HepG2 (cell line): ENCODE measurements around the gene PCDHGA6. TPM values are rescaled to one million over a fixed set of nuclear protein-coding genes. Genes with fewer than 3 reads are reported as not detected.

Source experiments
- ATAC-seq: fragments of 200-7000 bp; cut with Tn5 transposase; 3 replicates; pipeline ENCODE4 v1.9.1; 2020; ENCODE audit warnings: mild to moderate bottlenecking, moderate library complexity
- BruUV-seq: library from RNA; stranded (reverse); fragments of 400-500 nt; replicated peaks from 2 replicates; lab custom pipeline; 2021; lab: Mats Ljungman, UMichigan
- CTCF ChIA-PET: fragments of 300-600 bp; formaldehyde crosslinking; extraction: SDS; loops from one replicate; lab custom pipeline; 2021; ENCODE audit warnings: low total read pairs, inconsistent platforms, low intra/inter-chr PET ratio; lab: Yijun Ruan, JAX
- POLR2A ChIA-PET: fragments of 350-600 bp; sonication (Branson Sonifier 250); formaldehyde crosslinking; loops from one replicate; lab custom pipeline; 2020; ENCODE audit warnings: antibody characterized with exemption, inconsistent platforms; lab: Yijun Ruan, JAX
- DNase-seq: peaks from one replicate; pipeline ENCODE4 v3.0.0-alpha.2; 2015; ENCODE audit warnings: low spot score
- FAIRE-seq: peaks from 3 replicates; lab custom pipeline; 2011; peaks lifted over from hg19 to GRCh38; lab: Jason Lieb, UNC
- H2AFZ ChIP-seq: one replicate; pipeline ENCODE4 v1.6.1; 2011; ENCODE audit warnings: low read length, inconsistent platforms
- H3K27ac ChIP-seq: fragments of 300-600 bp; 3 replicates; pipeline ENCODE4 v1.8.0; 2011; ENCODE audit warnings: mixed run types, mild to moderate bottlenecking, mixed read lengths, low read length, inconsistent platforms; ENCODE audit not compliant: insufficient read depth; ENCODE audit errors: extremely low read length
- H3K27me3 ChIP-seq, 2 experiments: fragments of 200-600 bp in 1 of 2; 2 replicates in 1 of 2; 3 replicates in 1 of 2; pipeline versions ENCODE4 v1.6.0 to v1.8.0; 2011; ENCODE audit warnings: low read length in 2 of 2, mild to moderate bottlenecking in 2 of 2, moderate library complexity in 2 of 2, inconsistent platforms in 1 of 2; ENCODE audit not compliant: insufficient read depth in 2 of 2, control insufficient read depth in 1 of 2
- H3K36me3 ChIP-seq, 2 experiments: fragments of 200-600 bp in 1 of 2; replicated peaks in 1 of 2; 2 replicates in 1 of 2; 3 replicates in 1 of 2; pipeline versions ENCODE4 v1.5.1 to v1.8.0; 2011; ENCODE audit warnings: low read length in 2 of 2, inconsistent platforms in 1 of 2; ENCODE audit not compliant: insufficient read depth in 2 of 2, control insufficient read depth in 1 of 2
- H3K4me1 ChIP-seq: 2 replicates; pipeline ENCODE4 v1.5.1; 2012; ENCODE audit warnings: low read length, inconsistent platforms; ENCODE audit not compliant: insufficient read depth
- H3K4me2 ChIP-seq: 2 replicates; pipeline ENCODE4 v1.6.0; 2011; ENCODE audit warnings: low read depth, low read length, inconsistent platforms
- H3K4me3 ChIP-seq, 3 experiments: fragments of 200-600 bp in 1 of 3; sonication (generic), shearing (Covaris generic) in 1 of 3; replicated peaks in 1 of 3; 2 replicates each; pipeline ENCODE4 v1.5.1; 2011 to 2016; ENCODE audit warnings: low read length in 3 of 3, inconsistent platforms in 2 of 3, low read depth in 2 of 3, mild to moderate bottlenecking in 2 of 3, control low read depth in 1 of 3, mixed read lengths in 1 of 3; ENCODE audit not compliant: insufficient read depth in 1 of 3
- H3K79me2 ChIP-seq: one replicate; pipeline ENCODE4 v1.6.1; 2011; ENCODE audit warnings: low read length, inconsistent platforms; ENCODE audit not compliant: insufficient read depth
- H3K9ac ChIP-seq: 2 replicates; pipeline ENCODE4 v1.6.0; 2011; ENCODE audit warnings: mild to moderate bottlenecking, low read depth, low read length, inconsistent platforms; ENCODE audit not compliant: insufficient read depth
- H3K9me3 ChIP-seq: 2 replicates; pipeline ENCODE4 v1.5.1; 2012; ENCODE audit warnings: mild to moderate bottlenecking, low read length
- H4K20me1 ChIP-seq: 2 replicates; pipeline ENCODE4 v1.6.0; 2011; ENCODE audit warnings: inconsistent platforms, mild to moderate bottlenecking, low read length, moderate library complexity; ENCODE audit not compliant: insufficient read depth
- CC2D1A ChIP-seq: sonication (generic); formaldehyde crosslinking; IDR thresholded peaks from 2 replicates; pipeline ENCODE4 v1.8.1; 2023; ENCODE audit warnings: mild to moderate bottlenecking, missing genetic modification reagents
- EEA1 ChIP-seq: sonication (generic); formaldehyde crosslinking; IDR thresholded peaks from 2 replicates; pipeline ENCODE4 v1.5.1; 2020; ENCODE audit warnings: mild to moderate bottlenecking, missing genetic modification reagents, borderline replicate concordance
- FOXK2 ChIP-seq: fragments of 450-650 bp; IDR thresholded peaks from 2 replicates; pipeline ENCODE4 v1.6.1; 2016
- MIXL1 ChIP-seq: IDR thresholded peaks from 2 replicates; pipeline ENCODE4 v1.6.1; 2016
- MZF1 ChIP-seq: sonication (generic); formaldehyde crosslinking; IDR thresholded peaks from 2 replicates; pipeline ENCODE4 v1.8.1; 2023; ENCODE audit warnings: mild to moderate bottlenecking, missing genetic modification reagents, borderline replicate concordance
- NFIB ChIP-seq: sonication (generic); formaldehyde crosslinking; IDR thresholded peaks from 2 replicates; pipeline ENCODE4 v1.9.0; 2021; ENCODE audit warnings: missing genetic modification reagents, mild to moderate bottlenecking, borderline replicate concordance
- TERF1 ChIP-seq: sonication (generic); formaldehyde crosslinking; IDR thresholded peaks from 2 replicates; pipeline ENCODE4 v1.8.0; 2022; ENCODE audit warnings: mild to moderate bottlenecking, missing genetic modification reagents, moderate library complexity
- TRAFD1 ChIP-seq: sonication (generic); formaldehyde crosslinking; IDR thresholded peaks from 2 replicates; pipeline ENCODE4 v1.5.1; 2020; ENCODE audit warnings: missing genetic modification reagents, mild to moderate bottlenecking, borderline replicate concordance
- ZNF570 ChIP-seq: sonication (generic); formaldehyde crosslinking; IDR thresholded peaks from 2 replicates; pipeline ENCODE4 v1.4.0; 2020; ENCODE audit warnings: mild to moderate bottlenecking, missing genetic modification reagents, borderline replicate concordance
- ZNF646 ChIP-seq: sonication (generic); formaldehyde crosslinking; IDR thresholded peaks from 2 replicates; pipeline ENCODE4 v1.9.0; 2021; ENCODE audit warnings: mild to moderate bottlenecking, missing genetic modification reagents
- ZNF710 ChIP-seq: sonication (generic); formaldehyde crosslinking; IDR thresholded peaks from 2 replicates; pipeline ENCODE4 v1.5.0; 2020; ENCODE audit warnings: mild to moderate bottlenecking, missing genetic modification reagents, borderline replicate concordance
- ZNF761 ChIP-seq: sonication (generic); formaldehyde crosslinking; conservative IDR thresholded peaks from 2 replicates; pipeline ENCODE4 v1.4.0; 2020; ENCODE audit warnings: mild to moderate bottlenecking, missing genetic modification reagents
- ZZZ3 ChIP-seq: sonication (generic); formaldehyde crosslinking; IDR thresholded peaks from 2 replicates; pipeline ENCODE4 v1.4.0; 2020; ENCODE audit warnings: missing genetic modification reagents, mild to moderate bottlenecking, borderline replicate concordance
- WGBS: methylation state at CpG from one replicate; pipeline ENCODE4 v1.1.6; 2017; ENCODE audit warnings: low lambda C conversion rate; 5-methylcytosine and 5-hydroxymethylcytosine counted together
- in situ Hi-C: cut with HindIII; loops from 2 replicates; pipeline ENCODE4 v1.10.0; 2017; ENCODE audit warnings: low pct_unique_long_range_greater_than_20kb; ENCODE audit not compliant: extremely low pct_ligation_motif_present
- intact Hi-C: fragments of 100-400 bp; cut with micrococcal nuclease; formaldehyde crosslinking; loops from one replicate; pipeline ENCODE4 v1.10.0; 2022; ENCODE audit not compliant: unreplicated experiment
- polyA plus RNA-seq, 8 experiments: library from polyadenylated mRNA; depleted of rRNA in 3 of 8; stranded (reverse) in 7 of 8; unstranded in 1 of 8; fragments of >200 nt; fragmentation: Illumina TruSeq in 4 of 8; extraction: Trizol in 4 of 8; gene quantifications; 2 replicates each; pipeline versions ENCODE4 v1.2.1 to v1.2.3, GENCODE V29; 2011 to 2016; ENCODE audit warnings: low read depth in 4 of 8, missing spikeins in 1 of 8, mixed read lengths in 1 of 8; ENCODE audit not compliant: insufficient read depth in 1 of 8
- total RNA-seq, 5 experiments: library from RNA; depleted of rRNA; stranded (reverse); fragments of >200 nt; fragmentation: Illumina TruSeq; extraction: Trizol; gene quantifications; 2 replicates each; pipeline ENCODE4 v1.2.3, GENCODE V29; 2016; ENCODE audit warnings: low read depth in 1 of 5

Gene PCDHGA6
- total and polyA plus RNA-seq, 2 of the 13 experiments (the other 11 are each of a cell fraction or from before 2014, with no cell fraction given), result 0.33 to 0.51 TPM

GRCh38 chr5:141427783-141428426, 54.2 kb downstream of the PCDHGA6 start:
- no peaks in the 10 kb centered on the region for H4K20me1 ChIP-seq
- no peaks in the 10 kb centered on the region for H3K27me3 ChIP-seq
- POLR2A ChIA-PET, result no interaction called here
- CTCF ChIA-PET, result no interaction called here
- WGBS, result 82% methylated on average over 26 of the region's 53 CpGs
- no peak for FAIRE-seq
- ATAC-seq, result no peak
- H2AFZ ChIP-seq, result no peak overlapping the region
- BruUV-seq, result no TSS peak
- H3K4me1 ChIP-seq, result no peaks in the 10 kb centered on the region
- H3K4me3 ChIP-seq, result no peak overlapping the region
- H3K4me2 ChIP-seq, result no peak overlapping the region
- H3K79me2 ChIP-seq, result no peaks in the 10 kb centered on the region
- H3K36me3 ChIP-seq, result no peaks in the 10 kb centered on the region
- H3K27ac ChIP-seq, result no peak overlapping the region
- in situ Hi-C loops (no loop called here), intact Hi-C loops (no loop called here)
- no peak overlapping the region for H3K9ac ChIP-seq
- no peak for DNase-seq
- H3K9me3 ChIP-seq, result peaks cover 19% of the 10 kb centered on the region; the same call in 1 of the 2 replicates
- TF ChIP-seq ZNF646 (CRISPR knock-in tag) (no peak), NFIB (no peak), EEA1 (CRISPR knock-in tag) (no peak), TRAFD1 (no peak), FOXK2 (no peak), MZF1 (CRISPR knock-in tag) (no peak), MIXL1 (CRISPR knock-in tag) (no peak), TERF1 (CRISPR knock-in tag) (no peak), ZNF710 (CRISPR knock-in tag) (no peak), ZNF761 (CRISPR knock-in tag) (no peak), CC2D1A (CRISPR knock-in tag) (no peak), ZZZ3 (no peak), ZNF570 (CRISPR knock-in tag) (no peak)
